BE2C (cell line): ENCODE results near the gene IDI2.
"Not testable (repeated sequence)": the region's sequence is repeated elsewhere in the genome, so short reads cannot be mapped to it uniquely, and the experiment has no call there.

Experiments used
- DNase-seq: peaks from one replicate; pipeline ENCODE4 v3.0.0-alpha.2; 2020
- H3K27me3 ChIP-seq: fragments of 250-450 bp; sonication (Bioruptor Pico); 2 replicates; pipeline ENCODE4 v1.5.1; 2020; ENCODE audit warnings: mild to moderate bottlenecking
- H3K36me3 ChIP-seq: fragments of 250-450 bp; sonication (Bioruptor Pico); 2 replicates; pipeline ENCODE4 v1.5.1; 2020; ENCODE audit warnings: mild to moderate bottlenecking
- H3K4me1 ChIP-seq: fragments of 250-450 bp; sonication (Bioruptor Pico); 2 replicates; pipeline ENCODE4 v1.5.1; 2020
- H3K4me3 ChIP-seq: 2 replicates; pipeline ENCODE4 v1.5.1; 2011; ENCODE audit warnings: low read depth, low read length
- H3K9me3 ChIP-seq: fragments of 250-450 bp; sonication (Bioruptor Pico); 2 replicates; pipeline ENCODE4 v1.5.1; 2020
- TF ChIP-seq, protein P1 (sequence below): IDR thresholded peaks from 2 replicates; pipeline ENCODE4 v1.5.1; 2012; ENCODE audit warnings: mild to moderate bottlenecking, low read depth, low read length

Gene IDI2

DNA sequence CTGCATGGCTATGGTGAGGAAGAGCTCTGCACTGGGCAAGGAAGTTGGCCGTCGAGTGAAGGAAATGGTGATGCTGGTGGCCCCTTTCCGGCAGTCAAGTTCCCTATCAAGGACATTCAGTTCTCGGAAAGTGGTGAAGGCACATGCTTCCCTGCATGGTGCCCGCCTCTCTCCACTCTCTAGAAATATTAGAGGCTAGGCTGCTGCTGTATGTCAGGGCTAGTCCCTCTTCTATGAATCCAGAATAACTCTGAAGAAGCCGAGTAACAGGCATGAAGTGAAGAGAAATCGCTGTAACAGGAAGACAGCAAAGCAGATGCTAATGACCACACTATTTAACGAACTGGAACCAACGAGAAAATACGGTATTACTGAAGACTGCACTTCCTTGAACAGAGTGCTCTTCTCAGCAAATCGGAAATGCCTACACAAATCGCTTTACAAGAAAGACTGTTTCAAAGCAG, 17.9 kb upstream of the IDI2 start:
- Histone ChIP-seq H3K27me3 (no peaks in the 10 kb centered on the region), H3K4me3 (no peak overlapping the region), H3K36me3 (peaks cover 35% of the 10 kb centered on the region), H3K9me3 (no peaks in the 10 kb centered on the region), H3K4me1 (no peaks in the 10 kb centered on the region; the same call in none of the 2 replicates)
- DNase-seq: no peak
- TF ChIP-seq, protein P1, sequence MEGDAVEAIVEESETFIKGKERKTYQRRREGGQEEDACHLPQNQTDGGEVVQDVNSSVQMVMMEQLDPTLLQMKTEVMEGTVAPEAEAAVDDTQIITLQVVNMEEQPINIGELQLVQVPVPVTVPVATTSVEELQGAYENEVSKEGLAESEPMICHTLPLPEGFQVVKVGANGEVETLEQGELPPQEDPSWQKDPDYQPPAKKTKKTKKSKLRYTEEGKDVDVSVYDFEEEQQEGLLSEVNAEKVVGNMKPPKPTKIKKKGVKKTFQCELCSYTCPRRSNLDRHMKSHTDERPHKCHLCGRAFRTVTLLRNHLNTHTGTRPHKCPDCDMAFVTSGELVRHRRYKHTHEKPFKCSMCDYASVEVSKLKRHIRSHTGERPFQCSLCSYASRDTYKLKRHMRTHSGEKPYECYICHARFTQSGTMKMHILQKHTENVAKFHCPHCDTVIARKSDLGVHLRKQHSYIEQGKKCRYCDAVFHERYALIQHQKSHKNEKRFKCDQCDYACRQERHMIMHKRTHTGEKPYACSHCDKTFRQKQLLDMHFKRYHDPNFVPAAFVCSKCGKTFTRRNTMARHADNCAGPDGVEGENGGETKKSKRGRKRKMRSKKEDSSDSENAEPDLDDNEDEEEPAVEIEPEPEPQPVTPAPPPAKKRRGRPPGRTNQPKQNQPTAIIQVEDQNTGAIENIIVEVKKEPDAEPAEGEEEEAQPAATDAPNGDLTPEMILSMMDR: no peak

DNA sequence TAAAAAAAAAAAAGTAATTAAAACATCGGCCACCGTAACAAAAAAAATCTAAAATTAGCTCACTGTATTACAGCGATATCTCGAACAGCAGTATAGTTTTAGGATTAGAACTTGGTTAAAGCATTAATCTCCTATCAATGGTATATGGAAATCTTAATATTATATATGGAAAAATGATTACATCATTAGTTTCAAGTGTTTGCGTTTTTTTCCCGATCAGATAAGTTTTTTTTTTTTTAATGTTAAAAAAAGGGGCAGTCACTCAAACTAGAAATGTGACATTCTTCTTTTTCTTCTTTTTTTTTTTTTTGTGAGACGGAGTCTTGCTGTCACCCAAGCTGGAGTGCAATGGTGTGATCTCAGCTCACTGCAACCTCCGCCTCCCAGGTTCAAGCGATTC, 15.9 kb upstream of the IDI2 start:
- H3K27me3 ChIP-seq: no peaks in the 10 kb centered on the region
- no peaks in the 10 kb centered on the region for H3K9me3 ChIP-seq
- peaks cover 42% of the 10 kb centered on the region for H3K36me3 ChIP-seq
- no peak overlapping the region for H3K4me3 ChIP-seq
- H3K4me1 ChIP-seq: no peaks in the 10 kb centered on the region; the same call in none of the 2 replicates
- DNase-seq: no peak
- TF ChIP-seq, protein P1: no peak

DNA sequence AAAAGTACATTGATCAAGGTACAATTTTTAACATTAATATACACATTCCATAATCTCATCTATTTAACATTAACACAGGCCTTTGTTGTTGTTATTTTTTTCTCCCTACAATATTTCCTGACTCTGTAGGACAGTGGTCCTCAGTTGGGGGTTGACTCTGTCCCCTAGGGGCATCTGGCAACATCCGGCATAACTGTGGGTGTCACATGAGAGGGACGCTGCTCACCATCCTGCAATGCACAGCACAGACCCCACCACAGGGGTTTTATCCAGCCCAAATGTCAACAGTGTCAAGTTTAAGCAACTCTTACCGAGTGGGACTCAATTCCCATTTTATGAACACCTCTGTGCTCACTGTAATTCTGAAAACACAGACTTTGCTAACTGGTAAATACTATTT, 14.5 kb upstream of the IDI2 start:
- no peak for DNase-seq
- Histone ChIP-seq H3K27me3 (no peaks in the 10 kb centered on the region), H3K4me3 (no peak overlapping the region), H3K9me3 (no peaks in the 10 kb centered on the region), H3K36me3 (peaks cover 42% of the 10 kb centered on the region), H3K4me1 (no peaks in the 10 kb centered on the region; the same call in none of the 2 replicates)
- TF ChIP-seq, protein P1: no peak

DNA sequence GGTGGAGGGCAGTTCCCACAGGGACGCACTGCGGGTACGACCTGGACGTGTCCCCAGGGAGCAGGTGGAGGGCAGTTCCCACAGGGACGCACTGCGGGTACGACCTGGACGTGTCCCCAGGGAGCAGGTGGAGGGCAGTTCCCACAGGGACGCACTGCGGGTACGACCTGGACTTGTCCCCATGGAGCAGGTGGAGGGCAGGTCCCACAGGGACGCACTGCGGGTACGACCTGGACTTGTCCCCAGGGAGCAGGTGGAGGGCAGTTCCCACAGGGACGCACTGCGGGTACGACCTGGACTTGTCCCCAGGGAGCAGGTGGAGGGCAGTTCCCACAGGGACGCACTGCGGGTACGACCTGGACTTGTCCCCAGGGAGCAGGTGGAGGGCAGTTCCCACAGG, 13.1 kb upstream of the IDI2 start:
- not testable (repeated sequence) for H3K4me1 ChIP-seq, H3K27me3 ChIP-seq, DNase-seq, H3K9me3 ChIP-seq, H3K4me3 ChIP-seq
- peaks cover 41% of the 10 kb centered on the region for H3K36me3 ChIP-seq

- Histone ChIP-seq H3K4me3 (no peak overlapping the region), H3K27me3 (no peaks in the 10 kb centered on the region), H3K4me1 (no peaks in the 10 kb centered on the region; the same call in 1 of the 2 replicates), H3K9me3 (no peaks in the 10 kb centered on the region), H3K36me3 (peaks cover 25% of the 10 kb centered on the region)
- TF ChIP-seq, protein P1: no peak
- no peak for DNase-seq
Observed at GRCh38 chr10:1037098-1037497, 11.4 kb upstream of the IDI2 start.

DNA sequence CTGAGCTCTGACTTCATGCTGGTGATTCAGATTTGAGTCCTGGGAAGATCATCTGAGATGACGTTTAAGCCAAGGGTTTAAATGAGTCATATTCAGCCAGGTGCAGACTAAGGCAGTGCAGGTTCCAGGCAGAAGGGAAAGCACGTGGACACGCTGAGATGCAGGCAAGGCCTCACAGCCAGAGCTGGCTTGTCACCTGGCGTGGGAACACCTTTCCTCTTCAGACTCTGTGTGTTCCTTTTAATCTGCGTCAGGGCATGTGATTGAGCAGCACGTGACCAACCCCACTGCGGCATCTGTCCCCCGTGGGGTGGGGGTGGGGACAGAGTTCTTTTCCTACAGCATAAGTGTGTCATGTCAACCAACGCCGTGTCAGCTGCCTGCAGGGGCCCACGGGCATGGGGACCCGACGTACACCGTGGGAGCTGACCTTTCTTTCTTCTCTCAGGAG, 10.7 kb upstream of the IDI2 start:
- H3K27me3 ChIP-seq: no peaks in the 10 kb centered on the region
- no peak for DNase-seq
- TF ChIP-seq, protein P1: no peak
- H3K4me3 ChIP-seq: no peak overlapping the region
- H3K36me3 ChIP-seq: peaks cover 21% of the 10 kb centered on the region
- no peaks in the 10 kb centered on the region for H3K9me3 ChIP-seq
- H3K4me1 ChIP-seq: no peaks in the 10 kb centered on the region; the same call in 1 of the 2 replicates

DNA sequence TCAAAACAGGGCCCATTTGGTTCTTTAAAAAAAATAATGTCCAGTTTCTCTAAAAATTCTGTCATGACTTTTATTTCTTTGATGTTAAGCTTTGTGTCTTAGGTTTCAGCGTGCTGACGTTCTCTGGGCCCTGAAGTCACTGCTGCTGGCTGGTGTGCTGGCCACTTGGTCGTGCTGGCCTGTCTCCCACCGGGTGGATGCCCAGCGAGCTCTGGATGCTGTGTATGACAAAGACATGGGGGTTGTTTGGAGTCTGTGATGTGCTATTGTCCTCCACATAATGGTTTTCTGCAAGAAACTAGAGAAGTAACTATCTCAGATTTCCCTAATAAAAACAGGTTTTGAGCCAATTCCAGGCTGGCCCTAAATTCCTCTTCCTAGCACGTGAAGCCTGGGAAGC, 9.5 kb upstream of the IDI2 start:
- no peak overlapping the region for H3K4me3 ChIP-seq
- H3K9me3 ChIP-seq: no peaks in the 10 kb centered on the region
- no peak for DNase-seq
- TF ChIP-seq, protein P1: no peak
- no peaks in the 10 kb centered on the region; the same call in 1 of the 2 replicates for H3K4me1 ChIP-seq
- H3K27me3 ChIP-seq: no peaks in the 10 kb centered on the region
- H3K36me3 ChIP-seq: peaks cover 12% of the 10 kb centered on the region
